GM18519 (cell line): ENCODE data around the gene BSDC1.
"Not testable (repeated sequence)": the region's sequence is repeated elsewhere in the genome, so short reads cannot be mapped to it uniquely, and the experiment has no call there.

Experiments used
- ATAC-seq: cut with Tn5 transposase; IDR thresholded peaks from one replicate; pipeline ENCODE4 v1.9.1; 2021; ENCODE audit warnings: mild to moderate bottlenecking, moderate library complexity; ENCODE audit not compliant: unreplicated experiment, low FRiP score

BSDC1 gene, protein sequence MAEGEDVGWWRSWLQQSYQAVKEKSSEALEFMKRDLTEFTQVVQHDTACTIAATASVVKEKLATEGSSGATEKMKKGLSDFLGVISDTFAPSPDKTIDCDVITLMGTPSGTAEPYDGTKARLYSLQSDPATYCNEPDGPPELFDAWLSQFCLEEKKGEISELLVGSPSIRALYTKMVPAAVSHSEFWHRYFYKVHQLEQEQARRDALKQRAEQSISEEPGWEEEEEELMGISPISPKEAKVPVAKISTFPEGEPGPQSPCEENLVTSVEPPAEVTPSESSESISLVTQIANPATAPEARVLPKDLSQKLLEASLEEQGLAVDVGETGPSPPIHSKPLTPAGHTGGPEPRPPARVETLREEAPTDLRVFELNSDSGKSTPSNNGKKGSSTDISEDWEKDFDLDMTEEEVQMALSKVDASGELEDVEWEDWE

DNA sequence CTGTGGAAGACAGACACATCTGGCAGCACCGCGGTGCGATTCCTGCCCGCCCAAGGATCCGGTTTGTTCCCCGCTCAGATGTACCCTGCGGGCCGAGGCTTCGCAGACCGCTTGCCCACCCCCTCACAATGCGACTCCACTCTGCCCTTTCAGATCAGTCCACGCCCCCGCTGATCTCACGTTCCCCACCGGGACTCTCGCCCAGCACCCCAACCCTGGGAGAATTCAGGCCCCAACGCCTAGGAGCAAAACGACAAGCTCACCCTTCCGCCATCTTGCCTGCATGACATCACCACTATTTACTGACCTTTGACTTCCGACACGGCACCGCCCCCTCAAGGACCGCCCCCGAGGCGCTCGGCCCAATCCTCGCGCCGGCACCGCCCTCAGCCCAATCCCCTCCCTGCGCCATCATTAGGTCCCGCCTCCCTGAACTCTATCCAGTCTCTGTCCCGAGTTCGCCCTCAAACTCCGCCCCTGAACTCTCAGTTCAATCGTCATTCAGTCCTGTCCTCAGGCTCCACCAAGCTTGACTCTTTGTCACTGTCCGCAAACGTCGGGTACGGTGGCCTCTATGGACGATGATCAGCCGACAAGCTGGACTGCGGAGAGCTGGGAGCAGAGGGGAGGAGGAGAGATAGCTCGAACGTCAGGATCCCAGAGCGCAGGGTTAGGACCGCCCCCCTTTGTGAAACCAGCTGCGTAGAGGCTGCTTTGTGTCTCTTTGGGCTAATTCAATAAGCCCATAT, at the start of gene BSDC1:
Gene BSDC1, minus strand, starts transcription at position 301 of the 749 bp plus-strand sequence. Its CDS starts 27 bp downstream, at position 274.
- ATAC-seq = peak; percentile 91

DNA sequence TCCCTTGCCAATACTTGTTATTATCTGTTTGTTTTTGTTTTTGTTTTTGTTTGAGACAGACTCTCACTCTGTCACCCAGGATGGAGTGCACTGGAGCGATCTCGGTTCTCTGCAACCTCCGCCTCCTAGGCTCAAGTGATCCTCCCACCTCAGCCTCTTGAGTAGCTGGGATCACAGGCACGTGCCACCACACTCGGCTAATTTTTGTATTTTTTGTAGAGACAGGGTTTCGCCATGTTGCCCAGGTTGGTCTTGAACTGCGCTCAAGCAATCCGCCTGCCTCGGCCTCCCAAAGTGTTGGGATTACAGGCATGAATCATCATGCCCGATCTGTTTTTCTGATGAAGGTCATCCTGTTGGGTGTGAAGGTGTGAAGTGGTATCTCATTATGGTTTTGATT, 47.2 kb upstream of the BSDC1 start:
- ATAC-seq = not testable (repeated sequence)

DNA sequence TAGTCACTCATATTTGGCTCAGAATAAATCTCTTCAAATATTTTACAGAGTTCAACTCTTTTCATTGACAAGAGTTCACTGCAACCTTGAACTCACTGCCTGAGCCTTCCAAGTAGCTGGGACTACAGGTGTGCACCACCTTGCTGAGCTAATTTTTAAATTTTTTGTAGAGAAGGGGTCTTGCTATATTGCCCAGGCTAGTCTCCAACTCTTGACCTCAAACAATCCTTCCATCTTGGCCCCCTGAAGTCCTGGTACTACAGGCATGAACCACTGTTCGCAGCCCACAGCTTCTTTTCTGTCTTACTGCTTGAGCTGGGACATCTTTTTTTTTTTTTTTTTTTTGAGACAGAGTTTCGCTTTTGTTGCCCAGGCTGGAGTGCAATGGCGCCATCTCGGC, 44.5 kb upstream of the BSDC1 start:
- not testable (repeated sequence) for ATAC-seq

DNA sequence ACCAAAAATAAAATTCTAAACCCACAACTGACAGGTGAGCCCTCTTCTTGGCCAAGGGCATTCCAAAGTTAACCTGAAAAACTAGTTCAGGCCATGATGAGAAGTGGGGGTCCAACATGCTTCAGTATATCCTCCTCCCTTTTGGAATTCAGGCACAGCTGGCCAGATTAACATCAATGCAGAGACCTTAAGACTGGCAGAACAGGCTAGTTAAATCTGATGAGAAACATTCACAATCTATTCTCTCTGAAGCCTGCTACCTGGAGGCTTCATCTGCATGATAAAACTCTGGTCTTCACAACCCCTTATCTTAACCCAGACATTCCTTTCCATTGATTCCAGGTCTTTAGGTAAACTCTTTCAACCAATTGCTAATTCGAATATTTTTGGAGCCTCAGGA, 43.9 kb upstream of the BSDC1 start:
- no peak for ATAC-seq

DNA sequence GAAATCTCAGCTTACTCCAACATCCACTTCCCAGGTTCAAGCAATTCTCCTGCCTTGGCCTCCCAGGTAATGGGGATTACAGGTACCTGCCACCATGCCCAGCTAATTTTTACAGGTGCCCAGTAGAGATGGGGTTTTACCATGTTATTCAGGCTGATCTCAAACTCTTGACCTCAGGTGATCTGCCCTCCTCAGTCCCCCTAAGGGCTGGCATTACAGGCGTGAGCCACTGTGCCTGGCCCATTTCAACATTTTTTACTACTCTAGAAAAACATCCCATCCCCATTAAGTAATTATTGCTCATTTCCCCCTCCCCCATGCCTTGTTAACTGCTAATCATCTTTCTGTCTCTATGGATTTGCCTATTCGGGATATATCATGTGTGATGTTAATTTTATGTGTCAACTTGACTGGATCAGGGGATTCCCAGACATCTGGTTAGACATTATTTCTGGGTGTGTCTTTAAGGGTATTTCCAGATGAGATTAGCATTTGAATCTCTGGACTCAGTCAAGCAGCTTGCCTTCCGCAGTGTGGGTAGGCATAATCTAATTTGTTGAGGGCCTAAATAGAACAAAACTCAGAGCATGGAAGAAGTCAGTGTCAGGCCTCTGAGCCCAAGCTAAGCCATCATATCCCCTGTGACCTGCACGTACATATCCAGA, 37.6 kb upstream of the BSDC1 start:
- no peak for ATAC-seq

DNA sequence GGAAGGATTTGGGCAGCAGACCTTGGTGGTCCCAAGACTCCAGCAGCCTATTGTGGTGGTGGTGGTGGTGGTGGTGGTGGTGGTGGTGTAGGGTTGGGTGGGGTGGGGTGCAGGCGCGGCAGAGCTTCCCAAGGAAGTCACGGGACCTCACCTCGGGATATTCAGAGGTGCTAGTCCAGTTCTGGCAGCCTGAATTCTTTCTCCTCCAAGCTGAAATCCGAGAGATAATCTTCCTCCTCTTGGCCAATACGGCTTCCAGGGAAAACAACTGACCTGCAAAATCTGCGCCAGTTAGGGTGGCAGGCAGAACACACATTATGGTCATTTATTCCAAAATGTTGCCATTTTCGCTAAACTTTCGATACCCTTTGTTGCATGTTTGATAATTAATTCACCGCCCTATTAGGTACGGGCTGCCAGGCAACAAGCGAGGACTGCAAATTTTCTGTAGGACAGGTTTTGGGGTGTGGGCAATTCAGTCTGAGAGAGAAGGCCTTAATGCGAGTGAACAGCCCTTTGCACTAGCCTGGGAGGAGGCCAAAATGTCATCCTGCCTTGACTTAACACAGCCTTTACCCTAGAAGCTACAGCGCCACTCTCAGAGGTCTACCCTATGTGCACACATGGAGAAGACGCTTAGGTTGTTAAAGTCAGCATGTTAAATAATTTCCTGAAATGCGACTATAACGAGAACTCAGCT, 33.2 kb upstream of the BSDC1 start:
- no peak for ATAC-seq

DNA sequence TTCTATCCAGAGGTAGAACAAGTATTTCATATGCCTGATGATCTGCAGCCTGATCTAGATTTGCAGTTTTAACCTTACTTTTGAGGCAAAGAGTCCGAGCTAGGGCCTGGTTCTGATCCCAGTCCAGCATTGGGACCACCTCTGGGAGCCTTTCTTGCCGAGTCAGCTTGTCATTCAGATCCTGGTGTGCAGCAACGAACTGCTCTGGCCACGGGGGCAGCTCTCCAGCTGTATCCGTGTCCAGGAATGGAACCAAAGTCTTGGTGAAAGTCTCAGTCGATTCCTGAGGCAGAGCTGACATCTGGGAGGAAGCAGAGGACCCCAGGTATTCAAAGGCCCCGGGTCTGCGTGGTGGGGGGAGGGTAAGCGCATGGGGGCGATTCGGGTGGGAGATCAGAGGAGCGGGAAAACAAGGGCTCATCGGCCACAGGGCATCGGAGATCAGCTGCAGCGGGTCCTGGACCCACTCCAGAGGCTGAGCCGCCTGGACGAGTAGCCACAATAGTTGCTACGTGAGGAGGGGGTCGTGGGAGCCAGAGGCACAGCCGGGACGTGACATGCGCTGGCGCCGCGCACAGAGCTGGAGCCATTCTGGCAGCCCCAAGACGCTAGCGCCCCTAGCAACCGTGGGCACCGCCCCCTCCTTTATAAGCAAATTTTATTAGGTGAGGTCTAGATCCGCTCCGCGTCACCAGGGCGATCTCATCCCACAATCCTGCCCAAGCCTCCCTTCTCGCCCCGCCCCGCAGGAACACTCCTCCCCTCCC, 32.4 kb upstream of the BSDC1 start:
- ATAC-seq = no peak

DNA sequence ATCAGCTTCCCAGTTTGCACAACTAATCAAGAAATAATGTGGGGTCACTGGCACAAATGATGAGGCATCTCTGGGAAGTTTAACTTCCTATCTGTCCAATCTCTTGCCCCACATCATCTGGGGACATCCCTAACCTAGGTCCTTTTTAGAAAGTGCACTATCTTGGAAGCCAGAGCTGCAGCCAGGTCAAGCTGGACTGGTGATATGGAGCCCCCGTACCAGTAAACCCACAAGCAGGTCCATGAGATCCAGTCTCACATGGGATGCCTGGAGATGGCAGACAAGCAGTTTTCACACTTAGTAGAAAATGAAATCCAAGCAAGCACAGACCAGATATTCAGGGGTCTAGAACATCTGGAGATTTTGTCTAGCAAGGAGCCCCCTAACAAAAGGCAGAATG, 27.5 kb upstream of the BSDC1 start:
- ATAC-seq = no peak

DNA sequence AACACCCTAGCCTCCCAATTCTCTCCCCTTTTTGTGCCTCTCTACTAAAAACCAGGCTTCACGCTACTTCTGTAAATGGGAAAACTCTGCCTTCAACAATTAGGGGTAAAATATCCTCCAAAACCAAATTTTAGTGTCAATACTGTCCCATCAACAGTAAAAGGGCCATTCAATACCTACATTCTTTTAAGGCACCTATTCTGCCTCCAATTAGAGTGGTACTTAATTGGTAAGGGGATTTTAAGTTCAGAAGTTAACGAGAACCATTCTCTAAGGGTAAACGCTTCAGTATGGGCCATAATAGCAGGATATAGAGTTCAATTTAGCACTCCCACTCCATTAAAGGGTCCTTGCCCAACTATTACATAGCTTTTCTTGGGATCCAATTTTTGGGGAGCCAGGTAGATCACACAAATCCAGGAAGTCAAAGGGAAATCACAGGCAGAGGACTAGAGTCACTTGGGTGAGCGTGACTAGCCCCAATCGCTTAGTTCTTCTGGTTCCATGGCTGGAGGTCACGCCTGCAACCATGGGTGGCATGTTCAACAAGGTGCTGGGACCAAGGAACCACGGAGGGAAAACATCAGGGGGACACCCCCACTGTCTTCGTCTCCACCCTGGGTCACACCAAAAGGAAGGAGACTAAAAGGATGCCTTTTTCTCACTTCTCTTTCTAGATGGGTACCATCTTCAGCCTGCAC, 20.1 kb upstream of the BSDC1 start:
- no peak for ATAC-seq

DNA sequence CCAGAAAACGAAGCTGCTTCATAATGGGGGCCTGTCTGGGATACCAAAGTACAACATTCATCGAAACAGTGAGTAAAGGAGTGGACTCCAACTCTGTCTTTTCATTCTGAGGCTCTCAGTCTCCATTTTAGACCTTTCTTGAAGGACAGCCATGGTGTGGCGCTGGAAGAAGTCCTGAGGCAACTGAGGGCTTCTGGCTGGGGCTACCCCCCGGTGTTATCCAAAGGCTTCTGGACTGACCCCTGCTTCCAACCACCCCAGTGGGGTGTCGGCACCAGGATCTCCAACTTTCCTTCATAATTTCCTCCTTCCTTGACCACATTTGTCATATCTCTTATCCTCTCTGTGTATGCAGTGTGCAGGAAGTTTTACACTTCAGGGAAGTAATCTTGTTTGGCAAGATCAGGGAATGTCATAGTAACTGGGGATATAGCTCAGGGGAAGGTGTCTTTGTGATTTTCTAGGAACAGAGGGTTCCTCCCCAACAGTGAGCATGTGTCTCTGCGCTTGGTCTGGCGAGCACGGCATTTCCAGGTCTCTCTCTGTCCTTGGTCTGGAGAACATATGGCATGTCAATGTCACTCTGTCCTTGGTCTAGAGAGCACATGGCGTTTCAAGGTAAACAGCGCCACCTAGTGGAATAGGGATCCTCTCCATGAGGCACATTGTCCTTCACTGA, 19.4 kb upstream of the BSDC1 start:
- ATAC-seq = no peak

DNA sequence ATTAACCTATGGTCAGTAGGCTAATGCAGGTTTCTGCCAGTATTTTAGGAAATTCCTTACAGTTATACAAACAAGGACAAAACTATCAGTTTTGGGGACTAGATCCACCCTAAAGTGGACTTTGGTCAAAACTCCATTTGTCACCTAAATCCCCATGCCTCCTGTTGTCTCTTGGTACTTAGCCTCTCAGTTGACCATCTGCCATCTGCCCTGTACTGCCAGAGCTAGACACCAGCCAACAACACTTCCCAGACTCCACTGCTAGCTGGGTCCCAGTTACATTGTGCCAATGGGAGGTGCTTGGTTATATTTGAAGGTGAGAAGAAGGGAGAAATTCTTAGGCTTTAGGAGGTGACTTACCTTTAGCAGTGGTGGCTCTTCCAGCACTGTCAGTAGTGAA, 17.0 kb upstream of the BSDC1 start:
- ATAC-seq = no peak

DNA sequence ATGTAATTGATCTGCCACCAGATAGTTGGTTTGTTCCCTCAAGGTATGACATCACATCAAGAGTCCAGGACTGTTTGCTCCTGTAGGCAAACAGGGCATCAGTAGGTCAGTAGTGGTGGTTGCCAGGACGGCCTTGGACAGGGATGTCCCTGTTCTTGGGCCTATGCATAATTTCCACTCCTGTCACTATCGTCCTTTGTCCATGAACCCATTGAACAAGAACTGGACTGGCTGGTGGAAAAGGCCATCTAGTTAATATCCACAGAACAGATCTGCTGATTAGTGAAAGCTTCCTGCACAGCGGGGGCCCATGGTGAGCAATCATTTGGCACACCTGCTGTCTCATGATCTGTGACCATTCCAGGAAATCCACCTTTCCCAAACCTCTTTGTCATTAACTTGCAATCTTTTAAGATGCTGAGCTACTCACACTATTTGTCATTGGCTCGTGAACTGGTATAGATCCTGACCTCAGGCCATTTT, 12.4 kb upstream of the BSDC1 start:
- ATAC-seq = no peak

DNA sequence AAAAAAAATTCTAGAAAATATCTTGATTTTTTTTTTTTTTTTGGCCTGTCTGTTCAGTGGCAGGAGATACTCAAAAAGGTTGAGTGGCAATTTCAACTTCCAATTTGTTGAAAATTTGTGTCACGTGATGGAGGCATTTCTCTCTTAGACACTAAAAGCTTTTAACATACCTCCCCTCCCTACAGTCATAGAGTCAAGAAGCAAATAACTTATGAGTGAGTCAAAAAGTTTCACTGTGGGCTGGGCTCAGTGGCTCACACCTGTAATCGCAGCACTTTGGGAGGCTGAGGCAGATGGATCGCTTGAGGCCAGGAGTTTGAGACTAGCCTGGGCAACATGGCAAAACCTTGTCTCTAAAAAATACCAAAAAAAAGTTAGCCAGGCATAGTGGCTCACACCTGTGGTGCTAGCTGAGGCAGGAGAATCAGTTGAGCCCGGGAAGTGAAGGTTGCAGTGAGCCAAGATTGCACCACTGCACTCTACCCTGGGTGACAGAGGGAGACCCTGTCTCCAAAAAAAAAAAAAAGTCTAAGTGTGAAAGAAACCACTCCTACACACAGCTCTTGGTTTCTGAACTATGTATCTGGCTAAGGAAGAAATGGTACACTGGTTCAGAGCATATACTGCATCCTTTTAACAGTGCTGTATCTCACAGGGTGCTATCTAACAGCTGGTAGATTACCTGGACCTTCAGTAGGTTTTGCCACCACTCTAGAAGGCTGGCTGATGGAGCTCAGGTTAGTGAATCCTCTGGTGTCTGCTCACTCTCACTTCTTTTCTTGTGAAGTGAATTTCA, 11.6 kb upstream of the BSDC1 start:
- ATAC-seq = no peak

DNA sequence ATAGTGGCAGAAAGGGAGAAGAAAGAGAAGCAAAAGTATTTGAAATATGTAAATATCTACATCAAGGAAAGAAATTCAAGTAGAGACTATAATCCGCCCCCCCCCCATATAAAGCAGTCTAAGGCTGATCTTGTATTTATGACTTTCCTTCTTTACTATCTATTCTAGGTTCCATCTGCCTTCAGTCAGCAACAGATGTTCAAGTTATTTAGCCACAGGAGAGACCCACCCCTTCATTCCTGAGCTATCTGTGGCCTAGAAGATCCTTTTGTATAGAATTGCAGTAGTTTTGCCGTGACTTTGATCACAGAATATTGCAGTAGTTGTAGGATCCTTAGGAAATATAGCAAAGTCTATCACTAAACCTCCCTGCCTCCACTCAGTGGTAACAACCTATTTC, 10.7 kb upstream of the BSDC1 start:
- no peak for ATAC-seq

DNA sequence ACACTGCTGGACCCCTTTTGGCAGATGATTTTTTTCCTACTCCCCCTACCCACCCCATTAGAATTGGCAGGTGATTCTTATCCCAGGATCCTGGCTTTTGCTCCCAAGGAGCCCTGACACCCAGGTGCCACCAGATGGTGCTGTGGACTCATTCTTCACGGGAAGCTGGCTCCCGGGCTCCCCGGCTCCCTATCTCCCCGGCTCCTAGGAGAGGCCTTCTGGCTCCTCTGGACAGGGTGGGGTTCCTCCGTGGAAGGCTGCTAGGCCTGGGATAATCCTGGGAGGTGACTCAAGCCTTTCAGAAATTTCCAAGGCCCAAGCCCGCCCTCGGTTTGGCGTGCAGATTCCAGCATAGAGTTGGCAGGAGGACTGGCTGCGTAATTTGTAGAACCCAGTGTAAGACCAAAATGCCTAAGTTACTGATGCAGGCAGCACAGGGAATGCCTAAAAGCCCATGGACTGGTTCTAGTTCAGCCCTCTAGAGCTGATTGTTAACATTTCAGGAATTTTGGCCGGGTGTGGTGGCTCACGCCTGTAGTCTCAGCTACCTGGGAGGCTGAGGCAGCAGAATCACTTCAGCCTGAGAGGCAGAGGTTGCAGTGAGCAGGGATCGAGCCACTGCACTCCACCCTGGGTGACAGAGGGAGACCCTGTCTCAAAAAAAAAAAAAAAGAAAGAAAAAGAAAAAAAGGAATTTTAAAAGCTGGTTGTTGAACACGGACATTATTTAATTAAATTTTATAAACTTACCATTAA, 6.8 kb upstream of the BSDC1 start:
- ATAC-seq = no peak

DNA sequence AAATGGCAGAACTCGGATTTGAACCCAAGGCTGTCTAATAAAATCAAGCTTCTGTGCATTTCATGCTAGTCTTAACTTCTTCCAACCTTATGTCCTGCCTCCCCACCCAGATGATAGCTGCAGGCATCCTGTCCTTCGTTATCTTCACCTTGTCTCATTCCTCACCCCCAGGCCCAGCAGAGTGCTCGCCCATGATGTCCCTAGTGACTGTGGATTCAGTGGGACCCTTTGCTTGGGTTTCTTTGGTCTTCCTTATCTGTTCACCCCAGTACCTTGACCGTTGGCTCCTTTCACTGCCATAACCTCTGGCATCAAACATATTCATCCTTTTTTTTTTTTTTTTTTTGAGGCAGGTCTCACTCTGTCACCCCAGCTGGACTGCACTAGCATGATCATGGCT, 5.6 kb upstream of the BSDC1 start:
- ATAC-seq = no peak

DNA sequence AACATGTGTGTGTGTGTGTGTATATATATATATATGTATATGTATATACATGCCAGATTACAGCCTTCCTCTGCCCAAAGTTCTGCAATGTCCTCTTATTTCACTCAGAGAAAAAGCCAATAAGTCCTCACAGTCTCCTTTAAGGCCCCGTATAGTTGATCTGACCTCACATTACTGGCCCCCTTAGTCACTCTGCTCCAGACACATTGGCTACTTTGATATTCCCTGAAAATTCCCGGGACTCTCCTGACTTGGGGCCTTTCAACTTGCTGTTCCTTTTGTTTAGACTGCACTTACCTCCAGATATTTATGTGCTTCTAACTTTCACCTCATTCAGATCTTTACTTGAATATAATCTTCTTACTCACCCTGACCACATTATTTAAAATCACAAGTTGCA, 4.2 kb upstream of the BSDC1 start:
- ATAC-seq = no peak
